ENCODE results near the gene OTOA.

OTOA gene

DNA sequence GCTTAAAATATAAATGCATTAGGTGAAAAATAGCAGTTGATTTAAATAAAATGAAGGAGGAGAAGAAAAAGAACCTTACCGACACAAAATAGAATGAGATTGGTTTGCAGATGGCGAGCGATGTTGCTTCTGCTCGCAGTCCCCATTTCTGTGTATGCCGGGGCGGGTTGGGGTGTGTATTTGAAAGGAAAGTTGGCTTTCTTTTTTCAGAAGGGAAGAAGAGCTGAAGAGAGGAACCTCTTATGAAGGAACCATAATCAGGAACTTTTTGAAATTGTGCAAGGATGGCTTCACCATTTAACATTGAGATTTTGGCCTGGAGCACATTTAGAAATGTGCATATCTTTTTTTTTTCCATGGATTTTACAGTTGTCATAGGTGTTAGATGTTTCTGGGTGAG, 11.3 kb upstream of the OTOA start, which contains the start of gene IGSF6:
TSS of gene IGSF6 (minus strand) at position 156 of the 400 bp plus-strand sequence. CDS start at position 146, 10 bp downstream.
- Histone ChIP-seq H3K9me3 (ENCODE audit: low read length) (no peaks in the 10 kb centered on the region), H3K79me2 (ENCODE audit: insufficient read depth, low read length) (no peaks in the 10 kb centered on the region), H3F3A (ENCODE audit: insufficient read depth, low read length) (peaks cover 10% of the 10 kb centered on the region), H3K9me2 (ENCODE audit: low read depth, low read length) (no peaks in the 10 kb centered on the region), H3K4me2 (ENCODE audit: low read length) (no peak within 1 kb of the TSS), H3K27me3 (ENCODE audit: insufficient read depth, low read length) (no peaks in the 10 kb centered on the region), H3K36me3 (ENCODE audit: insufficient read depth, low read length) (peaks cover 21% of the 10 kb centered on the region; the same call in 1 of the 2 replicates), H3K27ac (ENCODE audit: low read depth, low read length, poor library complexity, severe bottlenecking) (no peak within 1 kb of the TSS), H2AFZ (ENCODE audit: low read length) (no peak within 1 kb of the TSS), H3K4me1 (ENCODE audit: insufficient read depth, low read length, severe bottlenecking) (peaks cover 49% of the 10 kb centered on the region), H3K4me3 (ENCODE audit: low read depth, low read length, poor library complexity, severe bottlenecking) (no peak within 1 kb of the TSS), H3K9ac (ENCODE audit: low read length) (no peak within 1 kb of the TSS), H4K20me1 (ENCODE audit: insufficient read depth, low read length) (no peaks in the 10 kb centered on the region)
- TF ChIP-seq EZH2 (IDR thresholded peaks at IDR 0.05; ENCODE audit: borderline replicate concordance, low read length) = no peak
- TF ChIP-seq, protein P1, sequence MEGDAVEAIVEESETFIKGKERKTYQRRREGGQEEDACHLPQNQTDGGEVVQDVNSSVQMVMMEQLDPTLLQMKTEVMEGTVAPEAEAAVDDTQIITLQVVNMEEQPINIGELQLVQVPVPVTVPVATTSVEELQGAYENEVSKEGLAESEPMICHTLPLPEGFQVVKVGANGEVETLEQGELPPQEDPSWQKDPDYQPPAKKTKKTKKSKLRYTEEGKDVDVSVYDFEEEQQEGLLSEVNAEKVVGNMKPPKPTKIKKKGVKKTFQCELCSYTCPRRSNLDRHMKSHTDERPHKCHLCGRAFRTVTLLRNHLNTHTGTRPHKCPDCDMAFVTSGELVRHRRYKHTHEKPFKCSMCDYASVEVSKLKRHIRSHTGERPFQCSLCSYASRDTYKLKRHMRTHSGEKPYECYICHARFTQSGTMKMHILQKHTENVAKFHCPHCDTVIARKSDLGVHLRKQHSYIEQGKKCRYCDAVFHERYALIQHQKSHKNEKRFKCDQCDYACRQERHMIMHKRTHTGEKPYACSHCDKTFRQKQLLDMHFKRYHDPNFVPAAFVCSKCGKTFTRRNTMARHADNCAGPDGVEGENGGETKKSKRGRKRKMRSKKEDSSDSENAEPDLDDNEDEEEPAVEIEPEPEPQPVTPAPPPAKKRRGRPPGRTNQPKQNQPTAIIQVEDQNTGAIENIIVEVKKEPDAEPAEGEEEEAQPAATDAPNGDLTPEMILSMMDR (IDR thresholded peaks at IDR 0.05; ENCODE audit: low read length) = no peak

- peaks cover 21% of the 10 kb centered on the region; the same call in 1 of the 2 replicates for H3K36me3 ChIP-seq (ENCODE audit: insufficient read depth, low read length)
- H3K4me1 ChIP-seq (ENCODE audit: insufficient read depth, low read length, severe bottlenecking) = peaks cover 46% of the 10 kb centered on the region
- H3K9ac ChIP-seq (ENCODE audit: low read length) = no peak overlapping the region
- no peak overlapping the region for H3K27ac ChIP-seq (ENCODE audit: low read depth, low read length, poor library complexity, severe bottlenecking)
- no peak overlapping the region for H3K4me2 ChIP-seq (ENCODE audit: low read length)
- H3F3A ChIP-seq (ENCODE audit: insufficient read depth, low read length) = peaks cover 10% of the 10 kb centered on the region
- H4K20me1 ChIP-seq (ENCODE audit: insufficient read depth, low read length) = no peaks in the 10 kb centered on the region
- H2AFZ ChIP-seq (ENCODE audit: low read length) = no peak overlapping the region
- no peaks in the 10 kb centered on the region for H3K79me2 ChIP-seq (ENCODE audit: insufficient read depth, low read length)
- H3K27me3 ChIP-seq (ENCODE audit: insufficient read depth, low read length) = no peaks in the 10 kb centered on the region
- TF ChIP-seq, protein P1 (IDR thresholded peaks at IDR 0.05; ENCODE audit: low read length) = no peak; the same call in 1 of the 2 replicates
- TF ChIP-seq EZH2 (IDR thresholded peaks at IDR 0.05; ENCODE audit: borderline replicate concordance, low read length) = no peak
- no peaks in the 10 kb centered on the region for H3K9me2 ChIP-seq (ENCODE audit: low read depth, low read length)
- no peaks in the 10 kb centered on the region for H3K9me3 ChIP-seq (ENCODE audit: low read length)
- H3K4me3 ChIP-seq (ENCODE audit: low read depth, low read length, poor library complexity, severe bottlenecking) = no peak overlapping the region
Observed at GRCh38 chr16:21653571-21653970, 10.2 kb upstream of the OTOA start.

GRCh38 chr16:21654466-21654865, 9.3 kb upstream of the OTOA start:
- no peak overlapping the region for H2AFZ ChIP-seq (ENCODE audit: low read length)
- peaks cover 10% of the 10 kb centered on the region for H3F3A ChIP-seq (ENCODE audit: insufficient read depth, low read length)
- TF ChIP-seq, protein P1 (IDR thresholded peaks at IDR 0.05; ENCODE audit: low read length) = no peak
- TF ChIP-seq EZH2 (IDR thresholded peaks at IDR 0.05; ENCODE audit: borderline replicate concordance, low read length) = no peak
- no peaks in the 10 kb centered on the region for H4K20me1 ChIP-seq (ENCODE audit: insufficient read depth, low read length)
- no peaks in the 10 kb centered on the region for H3K79me2 ChIP-seq (ENCODE audit: insufficient read depth, low read length)
- H3K4me2 ChIP-seq (ENCODE audit: low read length) = no peak overlapping the region
- H3K4me1 ChIP-seq (ENCODE audit: insufficient read depth, low read length, severe bottlenecking) = peaks cover 37% of the 10 kb centered on the region
- no peak overlapping the region for H3K4me3 ChIP-seq (ENCODE audit: low read depth, low read length, poor library complexity, severe bottlenecking)
- no peak overlapping the region for H3K9ac ChIP-seq (ENCODE audit: low read length)
- H3K27ac ChIP-seq (ENCODE audit: low read depth, low read length, poor library complexity, severe bottlenecking) = peak overlapping the region; percentile 28
- H3K36me3 ChIP-seq (ENCODE audit: insufficient read depth, low read length) = peaks cover 21% of the 10 kb centered on the region; the same call in 1 of the 2 replicates
- H3K27me3 ChIP-seq (ENCODE audit: insufficient read depth, low read length) = no peaks in the 10 kb centered on the region
- no peaks in the 10 kb centered on the region for H3K9me2 ChIP-seq (ENCODE audit: low read depth, low read length)
- H3K9me3 ChIP-seq (ENCODE audit: low read length) = no peaks in the 10 kb centered on the region

Data from OCI-LY1 (cell line).